Testis (tissue), 3 donors: ENCODE measurements around the gene LORICRIN. TPM values are rescaled to one million over a fixed set of nuclear protein-coding genes. Genes with fewer than 3 reads are reported as not detected.

Source experiments
- DNase-seq: peaks from one replicate; pipeline ENCODE4 v3.0.0-alpha.2; 2019
- H3K27ac ChIP-seq, 2 donors: fragments of 200-600 bp; sonication (generic); one replicate each; pipeline ENCODE4 v1.5.1; 2019
- H3K27me3 ChIP-seq: fragments of 200-600 bp; sonication (generic); one replicate; pipeline ENCODE4 v1.5.1; 2019
- H3K36me3 ChIP-seq: fragments of 200-600 bp; sonication (generic); one replicate; pipeline ENCODE4 v1.5.1; 2017; ENCODE audit warnings: low read depth; ENCODE audit errors: missing control alignments
- H3K4me1 ChIP-seq: fragments of 200-600 bp; sonication (generic); one replicate; pipeline ENCODE4 v1.5.1; 2019
- H3K4me3 ChIP-seq, 2 donors: fragments of 200-600 bp; sonication (generic); one replicate each; pipeline ENCODE4 v1.5.1; 2017 to 2019
- H3K9me3 ChIP-seq: fragments of 200-600 bp; sonication (generic); one replicate; pipeline ENCODE4 v1.5.1; 2017
- CTCF ChIP-seq, 3 experiments: fragments of 450-650 bp in 2 of 3; fragments of 200-600 bp in 1 of 3; sonication (generic) in 1 of 3; IDR thresholded peaks; one replicate each; pipeline ENCODE4 v1.5.1; 2016 to 2019; ENCODE audit warnings: antibody characterized with exemption in 3 of 3, mild to moderate bottlenecking in 2 of 3, moderate library complexity in 1 of 3
- POLR2A ChIP-seq: fragments of 450-650 bp; IDR thresholded peaks from one replicate; pipeline ENCODE4 v1.6.1; 2017; ENCODE audit warnings: antibody characterized with exemption, mild to moderate bottlenecking, moderate library complexity
- WGBS, 2 donors: methylation state at CpG; one replicate each; pipeline ENCODE4 v1.1.5; 2018; 5-methylcytosine and 5-hydroxymethylcytosine counted together
- intact Hi-C: fragments of 100-400 bp; cut with DNase I; formaldehyde crosslinking; loops from one replicate; pipeline ENCODE4 v1.15.1; 2023; ENCODE audit warnings: low total_unique reads
- polyA plus RNA-seq: library from polyadenylated mRNA; stranded (reverse); fragments of 350-450 nt; fragmentation: Illumina TruSeq; extraction: RNeasy Lipid Tissue Mini Kit (QIAGEN cat#74804); gene quantifications from one replicate; pipeline ENCODE4 v1.2.3, GENCODE V29; 2014; ENCODE audit warnings: low read depth, low replicate concordance; ENCODE audit not compliant: insufficient read depth
- total RNA-seq, 2 donors: library from RNA; depleted of rRNA; stranded (reverse); fragments of >200 nt; gene quantifications; one replicate each; pipeline ENCODE4 v1.2.3, GENCODE V29; 2016

LORICRIN gene
- total and polyA plus RNA-seq, 3 donors from 2014 or later, result 0.25 to 0.31 TPM; not detected in 1

DNA sequence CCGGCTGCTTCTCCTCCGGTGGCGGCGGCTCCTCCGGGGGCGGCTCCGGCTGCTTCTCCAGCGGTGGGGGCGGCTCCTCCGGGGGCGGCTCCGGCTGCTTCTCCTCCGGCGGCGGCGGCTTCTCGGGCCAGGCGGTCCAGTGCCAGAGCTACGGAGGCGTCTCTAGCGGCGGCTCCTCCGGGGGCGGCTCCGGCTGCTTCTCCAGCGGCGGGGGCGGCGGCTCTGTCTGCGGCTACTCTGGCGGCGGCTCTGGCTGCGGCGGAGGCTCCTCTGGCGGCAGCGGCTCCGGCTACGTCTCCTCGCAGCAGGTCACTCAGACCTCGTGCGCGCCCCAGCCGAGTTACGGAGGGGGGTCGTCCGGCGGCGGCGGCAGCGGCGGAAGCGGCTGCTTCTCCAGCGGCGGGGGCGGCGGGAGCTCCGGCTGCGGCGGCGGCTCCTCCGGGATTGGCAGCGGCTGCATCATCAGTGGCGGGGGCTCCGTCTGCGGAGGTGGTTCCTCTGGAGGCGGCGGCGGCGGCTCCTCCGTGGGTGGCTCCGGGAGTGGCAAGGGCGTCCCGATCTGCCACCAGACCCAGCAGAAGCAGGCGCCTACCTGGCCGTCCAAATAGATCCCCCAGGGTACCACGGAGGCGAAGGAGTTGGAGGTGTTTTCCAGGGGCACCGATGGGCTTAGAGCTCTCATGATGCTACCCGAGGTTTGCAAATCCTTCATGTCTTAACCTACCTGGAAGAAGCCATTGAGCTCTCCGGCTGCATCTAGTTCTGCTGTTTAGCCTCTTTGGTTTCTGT lies 2.0 kb downstream of the LORICRIN start:
- TF ChIP-seq POLR2A (no peak), CTCF (IDR thresholded peaks at IDR 0.05) (no peak)
- Histone ChIP-seq H3K9me3 (no peaks in the 10 kb centered on the region), H3K36me3 (no peaks in the 10 kb centered on the region), H3K4me3 (peak overlapping the region; percentile 43 to 50), H3K4me1 (peaks cover 5% of the 10 kb centered on the region), H3K27ac (no peak overlapping the region), H3K27me3 (no peaks in the 10 kb centered on the region)
- WGBS, 2 donors, result 1 to 9% methylated on average over 24 to 52 of the region's 80 CpGs
- intact Hi-C loops, result no loop called here
- peak; percentile 30 for DNase-seq

GRCh38 chr1:153262070-153262366 lies 2.5 kb downstream of the LORICRIN start:
- Histone ChIP-seq H3K27ac (no peak overlapping the region), H3K4me3 (peak overlapping the region in 1 of 2 donors; percentile 50), H3K36me3 (no peaks in the 10 kb centered on the region), H3K4me1 (peaks cover 5% of the 10 kb centered on the region), H3K27me3 (no peaks in the 10 kb centered on the region), H3K9me3 (no peaks in the 10 kb centered on the region)
- TF ChIP-seq CTCF (IDR thresholded peaks at IDR 0.05) (no peak), POLR2A (no peak)
- WGBS, 2 donors, result 24 to 34% methylated on average over 6 of the region's 6 CpGs
- intact Hi-C loops, result no loop called here
- no peak for DNase-seq

DNA sequence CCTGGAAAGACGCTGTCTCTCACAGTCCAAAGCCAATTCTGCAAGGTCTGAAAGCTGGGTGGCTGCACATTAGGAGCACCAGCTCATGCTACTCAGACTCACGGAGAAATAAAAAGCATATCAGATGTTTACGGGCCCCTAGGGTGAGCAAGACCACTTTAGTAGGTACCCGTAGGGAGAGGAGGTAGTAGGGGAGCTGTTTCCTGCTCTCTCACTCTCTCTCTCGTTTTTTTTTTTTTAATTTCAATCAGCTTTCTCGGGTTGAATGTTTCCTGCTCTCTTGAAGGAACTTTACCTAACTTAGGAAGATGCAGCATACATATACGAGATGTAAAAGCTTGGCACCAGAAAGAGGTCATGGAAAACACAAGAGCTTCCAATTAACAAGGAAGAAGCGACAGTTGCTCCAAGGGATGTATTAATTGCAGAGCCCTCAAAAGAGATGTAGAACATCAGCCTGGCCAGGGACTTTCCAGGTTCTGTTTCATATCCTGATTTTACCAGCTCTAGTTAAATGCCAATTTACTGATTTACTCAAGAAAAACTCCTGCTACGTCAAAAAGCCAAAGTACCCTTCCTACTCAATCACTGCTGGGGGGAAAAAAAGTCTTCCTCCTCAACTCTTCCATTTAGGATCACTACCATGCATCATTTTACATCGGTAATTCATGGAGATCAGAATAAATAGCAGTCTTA lies 3.1 kb downstream of the LORICRIN start:
- no peaks in the 10 kb centered on the region for H3K27me3 ChIP-seq
- peaks cover 5% of the 10 kb centered on the region for H3K4me1 ChIP-seq
- peak overlapping the region in 1 of 2 donors; percentile 50 for H3K4me3 ChIP-seq
- no peaks in the 10 kb centered on the region for H3K36me3 ChIP-seq
- no peak for DNase-seq
- WGBS, 2 donors, result 26 to 33% methylated on average over 10 of the region's 10 CpGs
- H3K27ac ChIP-seq, result no peak overlapping the region
- no peaks in the 10 kb centered on the region for H3K9me3 ChIP-seq
- no peak for TF ChIP-seq CTCF (IDR thresholded peaks at IDR 0.05)
- no peak for TF ChIP-seq POLR2A
- intact Hi-C loops, result no loop called here

GRCh38 chr1:153265457-153265856 lies 6.0 kb downstream of the LORICRIN start:
- H3K27me3 ChIP-seq, result no peaks in the 10 kb centered on the region
- 74 to 88% methylated on average over 1 of the region's 1 CpG for WGBS, 2 donors
- intact Hi-C loops, result no loop called here

More at GRCh38 chr1:153265457-153265856, 6.0 kb downstream of the LORICRIN start:
- Histone ChIP-seq H3K4me3 (no peak overlapping the region), H3K4me1 (peaks cover 5% of the 10 kb centered on the region), H3K36me3 (no peaks in the 10 kb centered on the region), H3K27ac (no peak overlapping the region), H3K9me3 (no peaks in the 10 kb centered on the region)
- DNase-seq, result no peak
- TF ChIP-seq POLR2A (no peak), CTCF (IDR thresholded peaks at IDR 0.05) (peak in 1 of 3 experiments; percentile 53)
